GM18505 (cell line): ENCODE measurements around the gene REEP3.
A peak's percentile ranks its signal among the peaks of the same experiment; 100 is the strongest.
"Not testable (repeated sequence)": the region's sequence is repeated elsewhere in the genome, so short reads cannot be mapped to it uniquely, and the experiment has no call there.

ENCODE experiments used
- ATAC-seq: cut with Tn5 transposase; IDR thresholded peaks from one replicate; pipeline ENCODE4 v1.9.1; 2021; ENCODE audit not compliant: unreplicated experiment
- POLR2A ChIP-seq: IDR thresholded peaks from 4 replicates; pipeline ENCODE4 v1.6.1; 2011; ENCODE audit warnings: borderline replicate concordance; ENCODE audit not compliant: insufficient read depth, insufficient read length; ENCODE audit errors: extremely low read depth

Gene REEP3

DNA sequence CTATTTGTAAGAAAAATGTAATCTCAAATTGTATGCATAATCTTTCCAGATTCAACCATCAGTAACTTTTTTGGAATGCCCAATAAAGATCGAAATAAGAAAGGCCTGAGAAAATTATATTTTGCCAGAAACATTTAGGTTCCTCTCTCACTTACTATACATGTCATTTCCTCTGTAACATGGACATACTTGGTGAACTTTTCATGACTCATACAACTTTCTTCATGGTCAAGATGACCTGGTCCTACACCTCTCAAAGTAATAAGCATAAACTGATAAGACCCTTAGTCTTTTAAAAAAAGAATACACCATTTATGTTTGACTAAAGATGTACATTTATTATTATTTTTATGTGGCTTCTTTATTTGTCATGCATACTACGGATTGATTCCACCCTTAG is 125.3 kb downstream of the REEP3 start:
- ATAC-seq, result no peak

DNA sequence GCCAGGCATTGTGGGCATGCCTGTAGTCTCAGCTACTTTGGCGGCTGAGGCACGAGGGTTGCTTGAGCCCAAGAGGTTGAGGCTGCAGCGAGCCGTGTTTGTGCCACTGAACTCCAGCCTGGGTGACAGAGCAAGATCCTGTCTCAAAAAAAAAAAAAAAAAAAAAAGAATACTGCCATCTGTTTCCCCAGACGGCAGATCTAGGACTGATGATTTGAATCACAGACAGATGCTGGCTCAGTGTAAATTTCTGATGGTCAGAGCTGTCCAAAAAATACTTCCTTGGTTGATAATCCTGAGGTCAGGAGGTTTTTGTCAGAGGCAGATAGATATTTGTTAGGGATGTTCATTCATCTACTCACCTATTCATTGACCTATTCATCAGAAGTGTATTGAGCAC is 130.7 kb downstream of the REEP3 start:
- no peak for TF ChIP-seq POLR2A
- no peak for ATAC-seq

More for the DNA sequence above, 125.3 kb downstream of the REEP3 start:
- no peak for TF ChIP-seq POLR2A

DNA sequence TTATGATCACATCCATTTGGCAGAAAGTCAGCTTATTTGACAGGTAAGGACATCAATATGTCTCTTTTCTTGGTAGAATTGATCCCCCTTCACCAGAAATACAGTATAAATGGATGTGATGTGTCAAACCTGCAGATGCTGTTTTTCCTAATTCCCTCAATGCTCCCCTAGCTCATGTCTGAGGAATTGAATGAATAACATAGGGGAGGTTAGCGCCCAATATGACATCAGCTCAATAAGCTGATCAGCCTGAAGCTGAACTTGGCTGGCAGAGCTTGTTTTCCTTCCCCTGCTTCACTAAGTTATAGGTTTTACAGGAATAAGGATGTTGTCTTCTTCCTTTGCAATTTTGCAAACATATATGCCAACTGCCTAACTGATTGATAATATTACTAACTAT is 132.5 kb downstream of the REEP3 start:
- no peak for ATAC-seq
- TF ChIP-seq POLR2A, result no peak

DNA sequence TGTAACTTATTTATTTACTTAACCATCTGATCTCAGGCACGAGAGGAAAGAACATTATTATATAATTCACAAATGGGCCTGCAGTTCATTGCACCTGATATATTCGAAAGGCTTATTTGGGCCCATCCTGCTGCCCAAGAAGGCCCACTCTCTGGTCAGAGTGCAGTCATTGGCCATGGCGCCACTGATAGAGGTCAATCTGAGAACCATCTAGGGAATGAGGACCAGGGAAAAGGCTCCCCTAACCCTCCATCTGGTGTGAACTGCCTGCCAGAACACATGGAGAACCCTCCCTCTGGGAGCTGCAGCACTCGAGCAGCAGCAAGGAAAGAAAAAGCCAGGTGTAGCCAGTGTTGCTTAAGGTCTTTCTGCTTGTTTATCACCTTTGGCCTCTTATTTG is 136.6 kb downstream of the REEP3 start:
- TF ChIP-seq POLR2A, result no peak
- ATAC-seq, result no peak

DNA sequence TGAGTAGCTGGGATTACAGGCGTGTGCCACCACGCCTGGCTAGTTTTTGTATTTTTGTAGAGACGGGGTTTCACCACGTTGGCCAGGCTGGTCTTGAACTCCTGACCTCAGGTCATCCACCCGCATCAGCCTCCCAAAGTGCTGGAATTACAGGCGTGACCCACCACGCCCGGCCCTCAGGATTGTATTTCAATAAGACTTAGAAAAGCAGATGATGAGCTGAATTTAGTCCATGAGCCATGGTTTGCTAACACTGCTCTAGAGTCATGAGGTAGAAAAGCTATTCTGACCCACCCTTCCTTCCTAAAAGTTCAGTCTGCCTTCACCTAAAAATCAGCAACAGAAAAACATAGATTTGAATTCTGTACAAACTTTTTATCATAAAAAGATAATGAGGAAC is 139.7 kb downstream of the REEP3 start:
- ATAC-seq, result not testable (repeated sequence)

DNA sequence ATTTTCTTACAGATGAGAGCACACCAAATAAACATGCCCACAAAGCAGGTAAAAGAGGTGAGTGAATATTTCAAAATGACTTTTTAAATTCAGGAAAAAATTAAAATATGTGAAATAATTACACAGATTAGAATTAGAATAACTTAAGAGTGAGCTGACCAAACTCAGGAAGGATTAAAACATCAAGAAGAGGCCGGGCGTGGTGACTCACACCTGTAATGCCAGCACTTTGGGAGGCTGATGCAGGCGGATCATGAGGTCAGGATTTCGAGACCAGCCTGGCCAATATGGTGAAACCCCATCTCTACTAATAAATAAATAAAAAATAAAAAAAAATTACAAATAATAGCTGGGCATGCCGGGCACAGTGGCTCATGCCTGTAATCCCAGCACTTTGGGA is 140.1 kb downstream of the REEP3 start:
- no peak for TF ChIP-seq POLR2A
- no peak for ATAC-seq

DNA sequence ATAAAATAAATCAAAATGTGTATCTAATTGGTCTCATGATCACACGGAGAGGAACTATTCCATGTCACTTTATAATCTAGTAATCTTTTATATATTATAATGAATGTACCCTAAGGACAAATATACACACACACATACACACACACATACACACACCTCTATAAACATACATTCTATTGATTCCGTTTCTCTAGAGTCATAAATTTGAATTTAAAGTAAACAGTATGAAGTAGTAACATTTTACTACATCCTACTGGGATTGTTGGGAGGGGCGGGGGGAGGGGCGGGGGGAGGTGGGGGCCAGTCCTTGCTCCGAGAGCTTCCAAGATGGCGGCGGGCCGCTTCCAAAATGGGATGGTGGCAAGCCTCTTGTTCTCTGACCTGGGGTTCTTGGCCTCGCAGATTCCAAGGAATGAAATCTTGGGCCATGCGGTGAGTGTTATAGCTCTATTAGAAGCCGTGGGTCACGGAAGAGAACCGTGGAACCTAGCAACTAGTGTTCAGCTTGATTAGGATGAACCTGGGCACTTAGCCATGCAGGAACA is 143.2 kb downstream of the REEP3 start:
- TF ChIP-seq POLR2A, result no peak
- ATAC-seq, result no peak

DNA sequence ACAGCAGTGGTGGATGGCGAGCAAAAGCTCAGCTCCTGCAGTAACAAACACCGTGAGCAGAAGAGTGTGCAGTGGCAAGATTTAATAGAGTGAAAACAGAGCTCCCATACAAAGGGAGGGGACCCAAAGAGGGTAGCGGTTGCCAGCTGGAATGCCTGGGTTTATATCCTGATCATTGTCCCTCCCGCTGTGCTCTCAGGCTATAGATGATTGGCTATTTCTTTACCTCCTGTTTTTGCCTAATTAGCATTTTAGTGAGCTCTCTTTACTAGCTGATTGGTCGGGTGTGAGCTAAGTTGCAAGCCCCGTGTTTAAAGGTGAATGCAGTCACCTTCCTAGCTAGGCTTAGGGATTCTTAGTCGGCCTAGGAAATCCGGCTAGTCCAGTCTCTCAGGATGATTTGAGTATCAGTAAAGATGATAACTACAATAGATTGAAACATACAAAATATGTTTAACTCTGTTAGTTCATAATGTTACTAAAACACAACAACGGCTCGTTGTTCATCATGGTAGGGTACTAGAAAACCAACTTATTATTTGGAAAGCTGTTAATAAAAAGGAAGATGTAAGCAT is 143.9 kb downstream of the REEP3 start:
- ATAC-seq, result not testable (repeated sequence)

DNA sequence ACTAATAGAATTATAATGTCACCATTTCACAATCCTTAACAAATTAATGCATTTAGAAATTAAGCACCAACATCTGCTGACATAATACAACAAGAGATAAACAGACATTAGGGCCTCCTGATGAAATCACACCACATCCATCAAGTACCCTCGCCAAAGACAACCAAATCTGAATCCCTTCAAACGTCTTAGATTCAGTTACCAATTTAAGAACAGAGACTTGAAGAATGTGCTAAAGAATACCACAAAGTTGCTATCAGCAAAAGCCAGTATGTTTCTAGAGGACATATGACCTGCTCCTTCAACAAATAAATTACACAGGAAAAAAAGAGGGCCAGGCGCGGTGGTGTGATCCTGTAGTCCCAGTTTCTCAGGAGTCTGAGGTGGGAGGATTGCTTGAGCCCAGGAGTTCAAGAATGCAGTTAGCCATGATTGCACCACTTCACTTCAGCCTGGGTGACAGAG is 144.5 kb downstream of the REEP3 start:
- no peak for ATAC-seq
- TF ChIP-seq POLR2A, result no peak

DNA sequence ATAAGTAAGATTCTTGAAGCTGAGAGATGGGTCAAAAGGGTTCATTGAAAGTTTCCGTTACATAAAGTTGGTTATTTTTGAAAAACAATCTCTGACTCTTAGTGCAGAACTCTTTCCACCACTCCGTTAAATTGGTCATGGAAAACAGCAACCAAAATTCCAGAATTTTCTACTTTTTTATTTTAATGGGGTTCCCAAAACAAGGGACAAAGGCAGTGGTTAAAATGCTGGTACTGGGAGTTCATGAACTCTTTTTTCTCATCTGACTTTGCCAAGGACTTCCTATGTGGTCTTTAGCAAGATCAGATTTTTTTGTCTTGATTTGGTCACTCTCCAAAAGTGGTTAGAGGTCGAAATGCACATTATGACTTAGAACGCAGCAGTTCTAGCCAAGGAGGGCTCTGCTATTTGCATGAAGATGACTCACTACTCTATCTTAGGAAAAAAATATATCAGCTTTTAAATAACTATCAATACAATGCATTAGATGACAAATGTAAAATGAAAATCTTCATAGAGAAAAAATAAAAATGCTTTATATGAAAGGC is 145.7 kb downstream of the REEP3 start:
- peak; percentile 84 for ATAC-seq
- TF ChIP-seq POLR2A, result no peak

DNA sequence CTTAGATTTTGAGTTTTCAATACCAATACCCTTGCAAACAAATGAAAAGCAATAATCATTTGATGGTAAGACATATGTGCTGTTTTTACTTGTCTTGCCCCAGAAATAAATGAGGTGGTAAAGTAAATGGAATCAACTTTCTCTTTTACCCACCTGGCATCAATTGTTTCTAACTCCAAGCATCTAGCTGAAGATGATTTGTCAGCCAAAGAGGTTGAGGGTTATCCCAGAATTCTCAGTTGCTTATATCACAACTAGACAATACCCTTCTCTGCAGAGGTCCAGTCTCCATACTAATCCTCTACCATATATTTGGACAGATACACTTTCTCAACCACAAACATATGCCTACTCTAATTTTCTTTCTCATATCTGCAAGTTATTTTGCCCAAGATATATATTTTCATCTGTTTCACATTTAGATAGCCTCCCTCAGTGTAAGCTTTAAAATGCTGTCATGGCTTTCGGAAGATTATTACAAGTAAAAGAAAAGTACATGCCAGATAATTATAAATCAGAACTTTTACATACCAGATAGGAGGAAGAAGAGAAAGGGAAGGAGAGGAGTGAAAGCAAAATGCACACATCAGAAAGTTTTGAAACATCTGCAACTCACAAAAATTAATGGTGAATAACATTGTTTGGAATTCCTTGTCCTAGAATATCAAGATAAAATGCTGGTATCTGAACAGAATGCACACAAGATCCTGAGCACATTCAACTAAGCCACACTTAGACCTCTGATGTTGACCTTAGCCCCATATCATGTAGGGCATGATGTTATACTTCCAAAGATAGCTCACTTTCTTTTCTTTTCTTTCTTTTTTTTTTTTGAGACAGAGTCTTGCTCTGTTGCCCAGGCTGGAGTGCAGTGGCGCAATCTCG is 146.6 kb downstream of the REEP3 start:
- ATAC-seq, result no peak
- no peak for TF ChIP-seq POLR2A

DNA sequence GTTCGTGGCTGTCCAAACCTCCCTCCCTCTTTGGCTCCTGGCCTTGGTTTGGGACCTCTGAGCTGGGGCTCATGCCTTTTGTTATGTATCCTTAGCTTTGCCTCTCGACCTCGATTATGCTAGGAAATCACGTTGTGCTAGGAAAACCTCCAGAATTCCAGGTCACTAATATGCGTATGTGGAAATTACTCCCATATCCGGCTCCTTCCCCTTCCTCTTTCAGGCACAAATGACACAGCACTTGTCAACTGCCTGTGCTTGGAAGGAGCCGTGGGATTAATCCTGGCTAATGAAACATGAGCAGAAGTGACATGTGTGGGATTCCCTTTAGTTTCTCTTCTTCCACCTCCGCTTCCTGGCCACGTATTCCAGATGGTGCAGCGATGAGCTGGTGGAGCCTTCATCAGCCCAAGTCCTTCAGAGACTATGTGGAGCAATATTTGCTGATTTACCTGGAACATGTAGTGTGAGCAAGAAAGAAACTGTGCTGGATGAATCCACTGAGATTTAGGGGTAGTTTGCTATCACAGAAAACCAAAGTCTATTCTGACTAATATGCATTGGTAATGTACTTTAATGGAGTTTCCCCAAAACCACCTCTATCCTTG is 149.2 kb downstream of the REEP3 start:
- TF ChIP-seq POLR2A, result no peak
- ATAC-seq, result no peak

DNA sequence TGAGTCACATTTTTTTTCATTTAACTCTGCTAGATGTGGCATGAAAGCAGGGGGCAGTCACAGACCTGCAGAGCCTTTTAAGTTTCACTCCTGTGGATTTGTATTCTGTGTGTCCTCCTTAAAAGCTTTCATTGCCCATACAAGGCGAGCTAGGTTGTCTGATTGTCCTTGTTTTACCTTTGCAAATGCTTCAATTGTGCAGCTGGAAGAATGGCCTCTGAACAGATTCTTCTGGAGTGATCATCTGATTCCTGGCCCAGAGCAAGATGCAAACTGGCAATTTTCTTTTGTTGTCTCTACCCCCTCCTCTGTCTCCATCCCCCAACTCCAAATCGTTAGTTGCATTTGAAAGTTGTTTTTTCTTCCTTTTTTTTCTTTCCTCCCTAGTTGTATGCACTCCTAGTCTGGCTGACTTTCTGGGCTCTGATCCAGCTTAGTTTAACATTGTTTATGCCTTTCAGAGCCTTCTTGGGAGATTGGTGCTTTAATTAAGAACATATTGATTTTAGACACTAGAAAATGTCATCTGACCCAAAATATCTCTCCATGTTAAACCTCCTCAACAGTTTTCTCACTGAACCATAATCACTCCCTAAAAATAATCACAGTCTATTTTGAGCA is 150.2 kb downstream of the REEP3 start:
- TF ChIP-seq POLR2A, result no peak
- ATAC-seq, result no peak
